GM13976 (cell line): ENCODE data around the gene ADGRE1.

Source experiments
- DNase-seq: peaks from one replicate; pipeline ENCODE4 v3.0.0; 2012; ENCODE audit warnings: low spot score
- CTCF ChIP-seq: IDR thresholded peaks from 2 replicates; pipeline ENCODE4 v1.5.1; 2012; ENCODE audit warnings: borderline replicate concordance, mild to moderate bottlenecking; ENCODE audit not compliant: insufficient read depth; ENCODE audit errors: extremely low read depth, missing control alignments, control extremely low read depth
- in situ Hi-C: fragments of 300-500 bp; cut with MboI; formaldehyde crosslinking; loops from one replicate; pipeline ENCODE4 v1.12.0; 2022; ENCODE audit warnings: low sequenced_read_pairs, mixed read lengths, inconsistent platforms; ENCODE audit not compliant: unreplicated experiment

Gene ADGRE1

GRCh38 chr19:6916952-6917351, 29.6 kb downstream of the ADGRE1 start:
- in situ Hi-C loops, result no loop called here
- TF ChIP-seq CTCF, result no peak
- no peak for DNase-seq

GRCh38 chr19:6925386-6925785, 38.0 kb downstream of the ADGRE1 start:
- no peak for TF ChIP-seq CTCF
- in situ Hi-C loops, result no loop called here
- no peak for DNase-seq

GRCh38 chr19:6925801-6926751, 38.7 kb downstream of the ADGRE1 start:
- peak; percentile 51 for DNase-seq
- peak; percentile 27 for TF ChIP-seq CTCF
- in situ Hi-C loops, result no loop called here

- no peak for TF ChIP-seq CTCF
- in situ Hi-C loops, result no loop called here
- DNase-seq, result no peak
Observed at GRCh38 chr19:6930190-6930589, 42.8 kb downstream of the ADGRE1 start.

- no peak for DNase-seq
- in situ Hi-C loops, result no loop called here
- TF ChIP-seq CTCF, result no peak
Observed at GRCh38 chr19:6935069-6935468, 47.7 kb downstream of the ADGRE1 start.

GRCh38 chr19:6935618-6936017, 48.2 kb downstream of the ADGRE1 start:
- no peak for TF ChIP-seq CTCF
- in situ Hi-C loops, result no loop called here
- DNase-seq, result no peak
